SK-N-SH treated with all-trans-retinoic acid at 6 μM for 48 hours (cell line): Measurements from ENCODE around the gene ACP1.

Source experiments
- ATAC-seq: fragments of 200-7000 bp; cut with Tn5 transposase; 3 replicates; pipeline ENCODE4 v1.9.1; 2020; ENCODE audit warnings: mild to moderate bottlenecking, moderate library complexity
- ARNTL ChIP-seq: fragments of 450-650 bp; formaldehyde crosslinking; IDR thresholded peaks from 2 replicates; pipeline ENCODE4 v1.5.0; 2020; ENCODE audit warnings: low read depth, mild to moderate bottlenecking, moderate library complexity, borderline replicate concordance
- BACH2 ChIP-seq: fragments of 250-450 bp; sonication (Bioruptor Pico); IDR thresholded peaks from 2 replicates; pipeline ENCODE4 v1.9.0; 2021; ENCODE audit warnings: mild to moderate bottlenecking, borderline replicate concordance
- CREB5 ChIP-seq: fragments of 250-450 bp; sonication (Bioruptor Pico); IDR thresholded peaks from 2 replicates; pipeline ENCODE4 v1.5.1; 2020; ENCODE audit warnings: low read depth, mild to moderate bottlenecking, moderate library complexity
- CSRNP3 ChIP-seq: fragments of 250-450 bp; sonication (Bioruptor Pico); IDR thresholded peaks from 2 replicates; pipeline ENCODE4 v1.5.1; 2021; ENCODE audit warnings: mild to moderate bottlenecking, moderate library complexity
- ESRRG ChIP-seq: fragments of 250-450 bp; sonication (Bioruptor Pico); IDR thresholded peaks from 2 replicates; pipeline ENCODE4 v1.6.1; 2021; ENCODE audit warnings: mild to moderate bottlenecking
- GLIS3 ChIP-seq: fragments of 250-450 bp; sonication (Bioruptor Pico); IDR thresholded peaks from 2 replicates; pipeline ENCODE4 v1.5.0; 2020; ENCODE audit warnings: mild to moderate bottlenecking, moderate library complexity
- OSR1 ChIP-seq: fragments of 250-450 bp; sonication (Bioruptor Pico); IDR thresholded peaks from 2 replicates; pipeline ENCODE4 v1.8.0; 2022; ENCODE audit warnings: moderate library complexity, mild to moderate bottlenecking, inconsistent platforms
- PATZ1 ChIP-seq: fragments of 250-450 bp; sonication (Bioruptor Pico); IDR thresholded peaks from 2 replicates; pipeline ENCODE4 v1.8.0; 2020; ENCODE audit warnings: mild to moderate bottlenecking, moderate library complexity, borderline replicate concordance
- PPARA ChIP-seq: fragments of 250-450 bp; sonication (Bioruptor Pico); IDR thresholded peaks from 2 replicates; pipeline ENCODE4 v1.5.0; 2020; ENCODE audit warnings: mild to moderate bottlenecking, borderline replicate concordance
- SNAI2 ChIP-seq: fragments of 250-450 bp; sonication (Bioruptor Pico); IDR thresholded peaks from 2 replicates; pipeline ENCODE4 v1.5.0; 2020; ENCODE audit warnings: mild to moderate bottlenecking, moderate library complexity
- TCF4 ChIP-seq: fragments of 250-450 bp; sonication (Bioruptor Pico); IDR thresholded peaks from 2 replicates; pipeline ENCODE4 v1.8.0; 2021; ENCODE audit warnings: mild to moderate bottlenecking, moderate library complexity, borderline replicate concordance
- TOX ChIP-seq: fragments of 250-450 bp; sonication (Bioruptor Pico); IDR thresholded peaks from 2 replicates; pipeline ENCODE4 v1.8.0; 2021; ENCODE audit warnings: mild to moderate bottlenecking, moderate library complexity, borderline replicate concordance
- TSHZ2 ChIP-seq: fragments of 250-450 bp; sonication (Bioruptor Pico); IDR thresholded peaks from 2 replicates; pipeline ENCODE4 v1.5.0; 2020; ENCODE audit warnings: mild to moderate bottlenecking, moderate library complexity
- ZC3H10 ChIP-seq: fragments of 250-450 bp; sonication (Bioruptor Pico); IDR thresholded peaks from 2 replicates; pipeline ENCODE4 v1.5.1; 2021; ENCODE audit warnings: mild to moderate bottlenecking, moderate library complexity
- ZFP3 ChIP-seq: fragments of 250-450 bp; sonication (Bioruptor Pico); IDR thresholded peaks from 2 replicates; pipeline ENCODE4 v1.5.0; 2020; ENCODE audit warnings: mild to moderate bottlenecking, moderate library complexity
- ZNF565 ChIP-seq: fragments of 450-650 bp; formaldehyde crosslinking; conservative IDR thresholded peaks from 2 replicates; pipeline ENCODE4 v1.5.0; 2020; ENCODE audit warnings: low read depth, mild to moderate bottlenecking, moderate library complexity
- ZNF70 ChIP-seq: fragments of 450-650 bp; formaldehyde crosslinking; IDR thresholded peaks from 2 replicates; pipeline ENCODE4 v1.5.0; 2020; ENCODE audit warnings: mild to moderate bottlenecking, moderate library complexity
- ZNF8 ChIP-seq: fragments of 450-650 bp; formaldehyde crosslinking; IDR thresholded peaks from 2 replicates; pipeline ENCODE4 v1.5.0; 2020; ENCODE audit warnings: mild to moderate bottlenecking, moderate library complexity

The ACP1 gene

GRCh38 chr2:236993-237539, 27.7 kb upstream of the ACP1 start (continued):
- no peak for TF ChIP-seq CREB5 (CRISPR knock-in tag)
- no peak for TF ChIP-seq ZNF565 (CRISPR knock-in tag)
- no peak for TF ChIP-seq OSR1 (CRISPR knock-in tag)
- TF ChIP-seq ZC3H10 (CRISPR knock-in tag), result no peak

- no peak for TF ChIP-seq ARNTL
- no peak for TF ChIP-seq BACH2 (CRISPR knock-in tag)
- TF ChIP-seq TSHZ2, result no peak
- TF ChIP-seq TOX (CRISPR knock-in tag), result no peak
- TF ChIP-seq CSRNP3 (CRISPR knock-in tag), result no peak
- no peak for TF ChIP-seq TCF4
- no peak for TF ChIP-seq ZC3H10 (CRISPR knock-in tag)
- no peak for TF ChIP-seq ESRRG (CRISPR knock-in tag)
- no peak for TF ChIP-seq ZNF70
- TF ChIP-seq PATZ1 (CRISPR knock-in tag), result no peak
- no peak for TF ChIP-seq ZFP3
- TF ChIP-seq OSR1 (CRISPR knock-in tag), result no peak
- no peak for TF ChIP-seq CREB5 (CRISPR knock-in tag)
- TF ChIP-seq ZNF8, result no peak
- no peak for ATAC-seq
These were observed 26.9 kb upstream of the ACP1 start for GRCh38 chr2:237878-238277.

GRCh38 chr2:238431-238830, 26.3 kb upstream of the ACP1 start:
- TF ChIP-seq SNAI2 (no peak), TCF4 (no peak), GLIS3 (no peak), PATZ1 (CRISPR knock-in tag) (no peak), CREB5 (CRISPR knock-in tag) (no peak), ZNF70 (no peak), ARNTL (no peak), PPARA (CRISPR knock-in tag) (no peak)
- ATAC-seq, result no peak
